ENCODE measurements around the gene LRRC38.

GRCh38 chr1:13556224-13556764, 42.5 kb upstream of the LRRC38 start:
- TF ChIP-seq CTCF (tag by site-specific recombination; IDR thresholded peaks at IDR 0.05) (no peak), ATF2 (tag by site-specific recombination; IDR thresholded peaks at IDR 0.05; ENCODE audit: low read depth) (no peak), REPIN1 (tag by site-specific recombination; IDR thresholded peaks at IDR 0.05; ENCODE audit: low read depth) (no peak), ZNF433 (tag by site-specific recombination; IDR thresholded peaks at IDR 0.05; ENCODE audit: low read depth) (no peak), ZNF529 (tag by site-specific recombination; IDR thresholded peaks at IDR 0.05; ENCODE audit: insufficient replicate concordance) (no peak), ZFP41 (tag by site-specific recombination; IDR thresholded peaks at IDR 0.05; ENCODE audit: borderline replicate concordance) (no peak), ZNF274 (IDR thresholded peaks at IDR 0.05; ENCODE audit: low read length) (no peak), ZNF274 (tag by site-specific recombination; IDR thresholded peaks at IDR 0.05; ENCODE audit: borderline replicate concordance) (no peak)
- TF ChIP-seq, protein P1, sequence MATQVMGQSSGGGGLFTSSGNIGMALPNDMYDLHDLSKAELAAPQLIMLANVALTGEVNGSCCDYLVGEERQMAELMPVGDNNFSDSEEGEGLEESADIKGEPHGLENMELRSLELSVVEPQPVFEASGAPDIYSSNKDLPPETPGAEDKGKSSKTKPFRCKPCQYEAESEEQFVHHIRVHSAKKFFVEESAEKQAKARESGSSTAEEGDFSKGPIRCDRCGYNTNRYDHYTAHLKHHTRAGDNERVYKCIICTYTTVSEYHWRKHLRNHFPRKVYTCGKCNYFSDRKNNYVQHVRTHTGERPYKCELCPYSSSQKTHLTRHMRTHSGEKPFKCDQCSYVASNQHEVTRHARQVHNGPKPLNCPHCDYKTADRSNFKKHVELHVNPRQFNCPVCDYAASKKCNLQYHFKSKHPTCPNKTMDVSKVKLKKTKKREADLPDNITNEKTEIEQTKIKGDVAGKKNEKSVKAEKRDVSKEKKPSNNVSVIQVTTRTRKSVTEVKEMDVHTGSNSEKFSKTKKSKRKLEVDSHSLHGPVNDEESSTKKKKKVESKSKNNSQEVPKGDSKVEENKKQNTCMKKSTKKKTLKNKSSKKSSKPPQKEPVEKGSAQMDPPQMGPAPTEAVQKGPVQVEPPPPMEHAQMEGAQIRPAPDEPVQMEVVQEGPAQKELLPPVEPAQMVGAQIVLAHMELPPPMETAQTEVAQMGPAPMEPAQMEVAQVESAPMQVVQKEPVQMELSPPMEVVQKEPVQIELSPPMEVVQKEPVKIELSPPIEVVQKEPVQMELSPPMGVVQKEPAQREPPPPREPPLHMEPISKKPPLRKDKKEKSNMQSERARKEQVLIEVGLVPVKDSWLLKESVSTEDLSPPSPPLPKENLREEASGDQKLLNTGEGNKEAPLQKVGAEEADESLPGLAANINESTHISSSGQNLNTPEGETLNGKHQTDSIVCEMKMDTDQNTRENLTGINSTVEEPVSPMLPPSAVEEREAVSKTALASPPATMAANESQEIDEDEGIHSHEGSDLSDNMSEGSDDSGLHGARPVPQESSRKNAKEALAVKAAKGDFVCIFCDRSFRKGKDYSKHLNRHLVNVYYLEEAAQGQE (tag by site-specific recombination; IDR thresholded peaks at IDR 0.05), result no peak

Data from HEK293 (cell line).